Suprapubic skin (tissue), 4 donors: ENCODE data around the gene LRFN4.

Experiments
- CTCF ChIP-seq, 2 donors: fragments of 200-600 bp in 1 of 2; fragments of 450-650 bp in 1 of 2; sonication (generic) in 1 of 2; IDR thresholded peaks; one replicate each; pipeline ENCODE4 v1.5.1; 2016 to 2019; ENCODE audit warnings: antibody characterized with exemption in 2 of 2, mild to moderate bottlenecking in 1 of 2, moderate library complexity in 1 of 2
- EP300 ChIP-seq: sonication (generic); formaldehyde crosslinking; IDR thresholded peaks from one replicate; pipeline ENCODE4 v1.6.1; 2017; ENCODE audit warnings: antibody characterized with exemption
- POLR2A ChIP-seq, 2 donors: fragments of 450-650 bp; IDR thresholded peaks; one replicate each; pipeline ENCODE4 v1.6.1; 2017; ENCODE audit warnings: antibody characterized with exemption in 2 of 2, mild to moderate bottlenecking in 2 of 2, moderate library complexity in 2 of 2
- POLR2AphosphoS5 ChIP-seq, 3 donors: sonication (generic); formaldehyde crosslinking; IDR thresholded peaks; one replicate each; pipeline ENCODE4 v1.6.1; 2017; ENCODE audit warnings: antibody characterized with exemption in 3 of 3

GRCh38 chr11:66870131-66870530 is 13.3 kb downstream of the LRFN4 start:
- TF ChIP-seq CTCF (IDR thresholded peaks at IDR 0.05): no peak
- TF ChIP-seq POLR2A (IDR thresholded peaks at IDR 0.05): no peak
- no peak for TF ChIP-seq POLR2AphosphoS5 (IDR thresholded peaks at IDR 0.05)
- TF ChIP-seq EP300: no peak
